HepG2 (cell line): ENCODE data around the gene FLYWCH1. TPM values are rescaled to one million over a fixed set of nuclear protein-coding genes. Genes with fewer than 3 reads are reported as not detected.

ENCODE experiments used
- ATF2 ChIP-seq: sonication (generic); formaldehyde crosslinking; IDR thresholded peaks from 2 replicates; pipeline ENCODE4 v1.4.0; 2020; ENCODE audit warnings: missing genetic modification reagents
- ELF1 ChIP-seq: sonication (generic); formaldehyde crosslinking; IDR thresholded peaks from 2 replicates; pipeline ENCODE4 v1.4.0; 2020; ENCODE audit warnings: missing genetic modification reagents
- GABPA ChIP-seq, 2 experiments: IDR thresholded peaks; 2 replicates each; pipeline ENCODE4 v1.6.1; 2011 to 2016; ENCODE audit warnings: low read depth in 2 of 2, low read length in 1 of 2, missing biosample characterization in 1 of 2, missing genetic modification characterization in 1 of 2
- HIC2 ChIP-seq: sonication (generic); formaldehyde crosslinking; IDR thresholded peaks from 2 replicates; pipeline ENCODE4 v1.9.0; 2022; ENCODE audit warnings: low read depth, missing genetic modification reagents
- HNRNPL ChIP-seq: fragments of 200-400 bp; formaldehyde crosslinking; IDR thresholded peaks from 2 replicates; pipeline ENCODE4 v1.6.1; 2017; ENCODE audit warnings: mild to moderate bottlenecking, low read depth, low read length
- JUNB ChIP-seq: sonication (generic); formaldehyde crosslinking; IDR thresholded peaks from 2 replicates; pipeline ENCODE4 v1.8.0; 2022; ENCODE audit warnings: missing genetic modification reagents, mild to moderate bottlenecking, borderline replicate concordance
- NKX3-1 ChIP-seq: sonication (generic); formaldehyde crosslinking; IDR thresholded peaks from 2 replicates; pipeline ENCODE4 v1.5.0; 2020; ENCODE audit warnings: missing genetic modification reagents
- SALL2 ChIP-seq: sonication (generic); formaldehyde crosslinking; IDR thresholded peaks from 2 replicates; pipeline ENCODE4 v1.8.1; 2023; ENCODE audit warnings: mild to moderate bottlenecking, missing genetic modification reagents, inconsistent platforms
- SIN3A ChIP-seq: IDR thresholded peaks from 2 replicates; pipeline ENCODE4 v1.6.1; 2011; ENCODE audit warnings: low read depth, mild to moderate bottlenecking, control low read depth, low read length, borderline replicate concordance
- STAT6 ChIP-seq: sonication (generic); formaldehyde crosslinking; IDR thresholded peaks from 2 replicates; pipeline ENCODE4 v1.4.0; 2020; ENCODE audit warnings: missing genetic modification reagents, mild to moderate bottlenecking, borderline replicate concordance
- ZBTB38 ChIP-seq: sonication (generic); formaldehyde crosslinking; IDR thresholded peaks from 2 replicates; pipeline ENCODE4 v1.5.1; 2020; ENCODE audit warnings: mild to moderate bottlenecking, missing genetic modification reagents
- ZNF20 ChIP-seq: sonication (generic); formaldehyde crosslinking; IDR thresholded peaks from 2 replicates; pipeline ENCODE4 v1.4.0; 2020; ENCODE audit warnings: mild to moderate bottlenecking, moderate library complexity, missing genetic modification reagents
- ZNF292 ChIP-seq: sonication (generic); formaldehyde crosslinking; IDR thresholded peaks from 2 replicates; pipeline ENCODE4 v1.8.1; 2022; ENCODE audit warnings: mild to moderate bottlenecking, low read depth, missing genetic modification reagents, borderline replicate concordance
- ZNF441 ChIP-seq: sonication (generic); formaldehyde crosslinking; IDR thresholded peaks from 2 replicates; pipeline ENCODE4 v1.7.0; 2021; ENCODE audit warnings: missing genetic modification reagents, borderline replicate concordance
- polyA plus RNA-seq, 8 experiments: library from polyadenylated mRNA; depleted of rRNA in 3 of 8; stranded (reverse) in 7 of 8; unstranded in 1 of 8; fragments of >200 nt; fragmentation: Illumina TruSeq in 4 of 8; extraction: Trizol in 4 of 8; gene quantifications; 2 replicates each; pipeline versions ENCODE4 v1.2.1 to v1.2.3, GENCODE V29; 2011 to 2016; ENCODE audit warnings: low read depth in 4 of 8, missing spikeins in 1 of 8, mixed read lengths in 1 of 8; ENCODE audit not compliant: insufficient read depth in 1 of 8
- total RNA-seq, 5 experiments: library from RNA; depleted of rRNA; stranded (reverse); fragments of >200 nt; fragmentation: Illumina TruSeq; extraction: Trizol; gene quantifications; 2 replicates each; pipeline ENCODE4 v1.2.3, GENCODE V29; 2016; ENCODE audit warnings: low read depth in 1 of 5
- TF ChIP-seq, protein P1 (sequence below): sonication (generic); formaldehyde crosslinking; IDR thresholded peaks from 2 replicates; pipeline ENCODE4 v1.4.0; 2020; ENCODE audit warnings: mild to moderate bottlenecking, missing genetic modification reagents, borderline replicate concordance

The FLYWCH1 gene
- total and polyA plus RNA-seq, 2 of the 13 experiments (the other 11 are each of a cell fraction or from before 2014, with no cell fraction given), result 7.3 to 12.4 TPM

DNA sequence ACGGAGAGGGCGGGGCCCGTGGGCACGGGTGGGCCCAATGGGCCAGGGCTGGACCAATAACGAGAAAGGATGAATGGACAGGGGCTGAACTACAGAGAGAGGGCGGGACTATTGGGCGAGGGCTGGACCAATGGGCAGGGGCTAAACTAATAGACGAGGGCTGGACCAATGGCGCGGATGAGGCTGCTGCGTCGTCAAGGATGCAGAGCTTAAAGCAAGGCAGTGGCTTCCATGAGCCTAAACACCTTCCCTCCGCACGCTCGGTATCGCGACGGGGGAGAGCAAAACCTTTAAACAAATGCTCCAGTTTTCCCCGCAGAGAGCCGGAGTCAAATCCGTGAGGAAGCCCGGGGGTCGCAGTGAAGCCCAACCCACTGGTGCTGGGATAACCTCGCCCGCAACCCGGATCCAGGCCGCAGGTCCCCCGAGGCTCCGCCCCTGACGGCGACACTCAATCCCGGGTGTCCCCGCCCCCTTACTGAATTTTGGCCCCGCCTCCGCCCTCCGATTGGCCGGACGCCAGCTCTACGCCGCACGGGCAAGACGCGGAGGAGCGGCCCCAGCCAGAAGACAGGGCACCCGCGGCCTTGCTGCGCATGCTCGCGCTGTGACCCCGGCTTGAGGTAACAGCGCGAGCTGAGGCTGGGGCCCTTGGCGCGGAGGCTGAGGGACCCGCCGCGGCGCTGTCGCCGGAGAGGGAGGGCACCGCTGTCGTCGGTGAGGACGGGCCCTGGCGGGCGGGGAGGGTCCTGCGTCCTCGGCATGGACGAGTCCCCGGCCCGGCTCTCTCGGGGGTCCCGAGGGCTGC is 28.9 kb upstream of the FLYWCH1 start, which contains the start of gene FLYWCH2 (continued):
- peak; percentile 22; the same call in 1 of the 2 replicates for TF ChIP-seq SIN3A
- TF ChIP-seq SALL2 (CRISPR knock-in tag), result 0 out of 2 replicates have a peak, but pooled peaks have one; percentile 37
- TF ChIP-seq ZNF292 (CRISPR knock-in tag), result peak; percentile 36; the same call in 1 of the 2 replicates
- no peak for TF ChIP-seq GABPA (IDR thresholded peaks at IDR 0.05; ENCODE audit: low read depth, low read length)
- TF ChIP-seq GABPA (CRISPR knock-in tag; IDR thresholded peaks at IDR 0.05; ENCODE audit: low read depth), result no peak
- no peak for TF ChIP-seq STAT6
- TF ChIP-seq ZBTB38 (CRISPR knock-in tag), result 0 out of 2 replicates have a peak, but pooled peaks have one; percentile 41
- TF ChIP-seq HNRNPL, result no peak; the same call in 1 of the 2 replicates
- TF ChIP-seq, protein P1, sequence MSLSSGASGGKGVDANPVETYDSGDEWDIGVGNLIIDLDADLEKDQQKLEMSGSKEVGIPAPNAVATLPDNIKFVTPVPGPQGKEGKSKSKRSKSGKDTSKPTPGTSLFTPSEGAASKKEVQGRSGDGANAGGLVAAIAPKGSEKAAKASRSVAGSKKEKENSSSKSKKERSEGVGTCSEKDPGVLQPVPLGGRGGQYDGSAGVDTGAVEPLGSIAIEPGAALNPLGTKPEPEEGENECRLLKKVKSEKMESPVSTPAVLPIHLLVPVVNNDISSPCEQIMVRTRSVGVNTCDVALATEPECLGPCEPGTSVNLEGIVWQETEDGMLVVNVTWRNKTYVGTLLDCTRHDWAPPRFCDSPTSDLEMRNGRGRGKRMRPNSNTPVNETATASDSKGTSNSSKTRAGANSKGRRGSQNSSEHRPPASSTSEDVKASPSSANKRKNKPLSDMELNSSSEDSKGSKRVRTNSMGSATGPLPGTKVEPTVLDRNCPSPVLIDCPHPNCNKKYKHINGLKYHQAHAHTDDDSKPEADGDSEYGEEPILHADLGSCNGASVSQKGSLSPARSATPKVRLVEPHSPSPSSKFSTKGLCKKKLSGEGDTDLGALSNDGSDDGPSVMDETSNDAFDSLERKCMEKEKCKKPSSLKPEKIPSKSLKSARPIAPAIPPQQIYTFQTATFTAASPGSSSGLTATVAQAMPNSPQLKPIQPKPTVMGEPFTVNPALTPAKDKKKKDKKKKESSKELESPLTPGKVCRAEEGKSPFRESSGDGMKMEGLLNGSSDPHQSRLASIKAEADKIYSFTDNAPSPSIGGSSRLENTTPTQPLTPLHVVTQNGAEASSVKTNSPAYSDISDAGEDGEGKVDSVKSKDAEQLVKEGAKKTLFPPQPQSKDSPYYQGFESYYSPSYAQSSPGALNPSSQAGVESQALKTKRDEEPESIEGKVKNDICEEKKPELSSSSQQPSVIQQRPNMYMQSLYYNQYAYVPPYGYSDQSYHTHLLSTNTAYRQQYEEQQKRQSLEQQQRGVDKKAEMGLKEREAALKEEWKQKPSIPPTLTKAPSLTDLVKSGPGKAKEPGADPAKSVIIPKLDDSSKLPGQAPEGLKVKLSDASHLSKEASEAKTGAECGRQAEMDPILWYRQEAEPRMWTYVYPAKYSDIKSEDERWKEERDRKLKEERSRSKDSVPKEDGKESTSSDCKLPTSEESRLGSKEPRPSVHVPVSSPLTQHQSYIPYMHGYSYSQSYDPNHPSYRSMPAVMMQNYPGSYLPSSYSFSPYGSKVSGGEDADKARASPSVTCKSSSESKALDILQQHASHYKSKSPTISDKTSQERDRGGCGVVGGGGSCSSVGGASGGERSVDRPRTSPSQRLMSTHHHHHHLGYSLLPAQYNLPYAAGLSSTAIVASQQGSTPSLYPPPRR (CRISPR knock-in tag), result peak; percentile 58; the same call in 1 of the 2 replicates
- 0 out of 2 replicates have a peak, but pooled peaks have one; percentile 3 for TF ChIP-seq ATF2 (CRISPR knock-in tag)
- no peak for TF ChIP-seq ELF1 (CRISPR knock-in tag)
- TF ChIP-seq ZNF20 (CRISPR knock-in tag), result no peak
- TF ChIP-seq ZNF441, result peak; percentile 82; the same call in 1 of the 2 replicates
- TF ChIP-seq JUNB (CRISPR knock-in tag), result no peak
- TF ChIP-seq NKX3-1 (CRISPR knock-in tag), result no peak; the same call in 1 of the 2 replicates
- peak; percentile 24; the same call in 1 of the 2 replicates for TF ChIP-seq HIC2
